GM18873 (cell line): ENCODE results near the gene RPS6KA2.

Experiments
- ATAC-seq: cut with Tn5 transposase; IDR thresholded peaks from one replicate; pipeline ENCODE4 v1.9.1; 2021; ENCODE audit warnings: mild to moderate bottlenecking, moderate library complexity, moderate number of reproducible peaks; ENCODE audit not compliant: unreplicated experiment, low FRiP score

Gene RPS6KA2

DNA sequence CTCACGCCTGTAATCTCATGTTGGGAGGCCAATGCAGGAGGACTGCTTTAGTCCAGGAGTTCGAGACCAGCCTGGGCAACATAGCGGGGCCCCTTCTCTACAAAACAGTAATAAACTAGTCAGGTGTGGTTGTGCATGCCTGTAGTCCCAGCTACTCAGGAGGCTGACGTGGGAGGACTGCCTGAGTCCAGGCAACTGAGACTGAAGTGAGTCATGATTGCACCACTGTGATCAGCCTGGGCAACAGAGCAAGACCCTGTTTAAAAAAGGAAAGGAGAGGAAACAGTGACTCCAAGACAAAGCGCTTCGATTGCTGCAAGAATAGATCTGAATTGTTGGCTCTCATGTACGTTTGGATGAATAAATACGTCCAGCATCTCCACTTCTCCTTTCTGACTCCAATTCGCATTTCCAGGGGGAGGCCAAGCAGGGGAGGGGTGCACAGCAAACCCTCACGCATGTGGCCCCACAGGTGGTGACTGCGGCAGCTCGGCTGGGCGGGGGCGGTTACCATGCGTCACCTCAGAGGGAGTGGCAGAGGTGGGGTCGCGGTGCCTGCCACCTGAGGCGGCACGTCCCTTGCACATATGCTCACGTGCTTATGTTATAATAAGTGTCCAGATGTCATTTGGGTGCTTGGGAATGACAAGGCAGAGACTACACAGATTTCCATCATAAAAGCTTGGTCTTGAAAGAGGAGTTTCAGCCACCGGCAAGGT is 149.2 kb downstream of the RPS6KA2 start:
- ATAC-seq, result no peak

DNA sequence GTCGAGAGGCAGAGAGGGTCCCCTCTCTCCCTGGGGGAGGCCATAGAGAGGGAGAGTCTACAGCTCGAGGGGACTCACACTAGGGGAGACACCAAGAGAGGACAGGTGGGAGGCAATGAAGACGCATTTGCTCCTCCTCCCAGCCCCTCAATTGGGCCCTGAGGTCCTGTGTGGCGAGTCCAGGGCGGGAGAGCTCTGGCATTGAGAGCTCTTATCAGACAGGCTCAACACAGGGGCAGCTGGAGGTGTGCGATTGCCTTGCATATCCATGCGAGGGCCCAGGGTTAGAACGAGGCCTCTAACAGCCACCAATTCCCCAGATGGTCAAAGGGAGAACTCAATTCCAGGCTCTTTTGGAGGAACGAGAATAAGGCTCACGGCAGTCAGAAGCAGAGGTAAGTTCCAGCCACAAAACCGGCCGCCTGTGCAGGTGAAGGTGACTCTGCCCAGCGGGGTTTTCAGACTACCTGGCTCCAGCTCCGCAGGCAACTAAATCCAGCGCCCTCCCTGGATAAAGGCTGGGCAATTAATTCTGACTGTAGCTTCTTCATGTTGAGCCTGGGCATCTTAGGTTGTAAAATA is 150.3 kb downstream of the RPS6KA2 start:
- ATAC-seq, result no peak

DNA sequence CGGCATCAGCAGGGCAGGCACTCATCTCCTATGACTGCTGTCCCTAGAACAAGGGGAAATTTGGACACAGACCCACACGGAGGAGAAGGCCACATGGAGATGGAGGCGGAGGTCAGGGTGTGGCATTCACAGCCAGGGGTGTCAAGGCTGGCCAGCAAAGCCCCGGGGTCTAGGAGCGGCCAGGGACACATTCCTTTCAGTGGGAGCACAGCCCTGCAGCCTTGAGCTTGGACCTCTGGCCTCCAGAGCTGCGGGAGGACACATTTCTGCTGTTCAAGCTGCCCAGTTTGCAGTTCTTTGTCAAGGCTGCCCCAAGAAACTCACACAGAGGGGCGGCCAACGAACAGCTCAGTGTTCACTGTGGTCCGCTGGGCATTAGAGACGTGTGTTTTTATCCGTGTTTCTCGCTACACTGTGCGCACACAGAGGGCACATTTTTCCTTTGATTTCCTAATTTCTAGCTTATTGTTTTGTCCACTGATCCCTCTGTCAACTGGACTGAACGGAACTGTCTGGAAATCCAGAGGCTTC is 150.9 kb downstream of the RPS6KA2 start:
- no peak for ATAC-seq

DNA sequence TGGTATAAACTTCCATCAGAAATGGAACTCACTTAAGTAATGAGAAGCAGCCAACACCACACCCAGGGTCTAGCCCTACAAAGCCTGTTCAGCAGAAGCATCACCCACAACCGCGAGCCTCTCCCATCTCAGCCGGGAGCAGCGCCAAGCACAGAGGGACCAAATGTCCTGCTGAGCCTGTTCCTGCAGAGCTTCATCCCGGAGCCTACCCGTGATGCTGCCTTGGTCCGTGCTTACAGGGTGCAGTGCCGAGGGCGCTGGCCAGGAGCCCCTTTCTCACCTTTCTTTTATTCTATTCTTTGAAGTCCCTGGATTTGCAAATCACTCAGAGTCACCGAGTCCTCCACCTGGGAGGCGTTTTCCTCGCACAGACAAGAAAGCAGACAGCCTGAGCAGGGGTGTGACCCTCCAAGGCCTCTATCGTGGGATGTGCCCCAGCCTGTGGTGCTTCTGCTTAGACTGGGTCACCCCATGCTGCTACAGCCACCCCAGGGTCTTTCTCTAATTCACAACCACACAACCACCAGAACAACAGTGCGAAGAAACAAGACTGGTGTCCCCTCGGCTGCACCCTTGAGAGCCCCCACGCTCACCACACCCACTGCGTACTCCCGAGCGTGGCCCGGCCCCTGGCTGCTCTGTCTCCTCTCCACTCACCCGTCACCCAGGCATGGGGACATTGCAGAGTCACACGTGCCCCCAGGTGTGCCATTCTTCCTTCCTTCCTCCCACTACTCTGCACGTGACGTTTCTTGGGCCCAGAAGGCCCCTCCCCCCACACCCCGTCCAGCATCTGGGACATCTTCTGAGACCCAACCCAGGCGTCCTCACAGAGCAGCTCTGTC is 152.1 kb downstream of the RPS6KA2 start:
- no peak for ATAC-seq

DNA sequence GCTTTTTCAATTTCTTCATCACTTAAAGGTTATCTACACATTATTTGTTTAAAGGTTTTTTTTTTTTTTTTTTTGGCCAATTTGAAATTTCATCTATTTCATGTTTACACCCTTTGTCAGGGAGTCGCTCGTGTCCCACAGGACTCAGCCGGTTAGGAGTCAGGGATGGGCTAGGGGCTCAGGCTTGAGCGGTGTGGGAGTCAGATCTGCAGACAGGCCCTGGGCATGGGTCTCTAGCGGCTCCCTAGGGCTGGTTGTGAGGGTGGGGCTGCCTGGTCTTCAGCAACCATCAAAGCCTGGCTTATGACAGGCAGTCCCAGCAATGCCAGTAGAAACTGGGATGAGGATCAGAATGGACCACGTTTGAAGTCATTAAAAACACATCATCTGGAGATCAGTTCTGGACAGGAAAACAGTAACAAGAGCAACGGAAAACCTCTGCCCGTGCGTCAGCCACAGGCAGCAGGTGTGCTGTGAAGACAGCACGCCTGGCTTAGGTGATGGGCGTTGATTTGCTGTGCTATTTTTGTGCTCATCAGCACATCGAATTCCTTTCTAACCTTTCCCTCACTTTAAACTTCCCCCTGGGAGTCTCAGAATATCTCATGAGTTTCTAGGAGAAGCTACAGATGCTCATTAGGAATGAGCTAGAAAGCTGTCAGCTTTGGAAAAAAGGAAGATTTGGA is 153.0 kb downstream of the RPS6KA2 start:
- no peak for ATAC-seq

DNA sequence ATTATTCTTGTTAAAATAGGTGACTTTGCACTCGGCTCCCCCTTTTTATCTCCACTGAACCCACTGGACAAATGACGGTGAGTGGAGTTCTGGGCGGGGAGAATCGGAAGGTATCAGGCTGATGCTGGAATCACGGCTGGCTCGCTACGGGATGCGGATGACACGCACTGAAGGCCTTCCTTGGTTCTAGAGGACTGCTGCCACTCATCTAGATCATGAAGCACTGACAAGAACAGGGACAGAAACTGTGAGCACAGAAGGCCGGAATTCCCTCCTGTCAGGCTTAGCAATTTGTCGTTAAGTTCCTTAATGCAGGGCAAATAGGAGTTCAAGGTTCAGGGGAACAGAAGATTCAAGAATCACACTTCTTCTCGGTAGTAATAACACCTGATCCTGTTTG is 154.4 kb downstream of the RPS6KA2 start:
- ATAC-seq, result no peak

DNA sequence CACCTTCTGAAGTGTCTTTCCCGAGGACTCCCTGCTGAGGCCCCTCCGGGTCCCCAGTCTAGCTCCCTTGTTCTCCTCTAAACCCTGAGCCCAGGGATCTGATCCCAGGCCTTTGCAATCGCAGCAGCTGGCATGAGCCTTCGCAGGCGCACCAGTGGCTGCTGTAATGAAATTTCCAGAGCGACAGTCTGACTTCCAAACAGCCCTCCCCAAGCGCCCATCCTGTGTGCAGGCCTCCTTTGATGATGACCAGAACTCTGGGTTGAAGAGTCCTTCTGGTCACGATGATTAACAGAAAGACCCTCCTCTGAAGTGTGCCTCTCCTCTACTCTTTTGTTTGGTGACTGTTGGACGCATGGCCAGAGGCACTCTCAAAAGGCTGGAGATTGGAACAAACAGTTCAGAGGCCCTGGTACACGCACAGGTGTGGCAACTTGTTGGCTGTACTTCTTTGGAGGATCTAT is 155.2 kb downstream of the RPS6KA2 start:
- ATAC-seq, result no peak

DNA sequence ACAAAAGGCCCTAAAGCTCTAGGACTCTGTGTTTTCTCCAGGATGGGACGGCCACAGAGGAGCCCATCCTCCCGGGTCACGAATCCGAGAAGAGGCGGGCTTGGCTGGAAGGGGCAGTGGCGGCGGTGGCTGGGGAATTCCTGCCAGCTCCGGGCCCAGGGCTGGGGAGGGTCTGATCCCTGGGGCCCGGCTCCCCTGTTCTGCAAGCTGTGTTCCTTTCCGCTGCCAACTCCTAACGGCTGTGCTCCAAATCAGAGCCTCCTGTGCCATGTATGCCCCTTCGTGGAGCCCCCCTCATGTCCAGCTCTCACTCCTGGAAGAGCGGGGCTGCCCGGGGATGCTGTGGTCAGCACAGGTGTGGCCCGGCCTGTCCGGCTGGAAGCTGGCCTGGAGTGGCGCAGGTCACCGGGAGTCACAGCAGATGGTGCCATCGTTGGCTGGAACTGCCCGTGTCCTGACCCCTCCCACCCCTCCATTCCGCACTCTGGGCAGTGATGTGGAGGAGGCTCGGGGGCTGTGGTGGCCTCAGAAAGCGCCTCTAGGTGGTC is 156.1 kb downstream of the RPS6KA2 start:
- ATAC-seq, result no peak

DNA sequence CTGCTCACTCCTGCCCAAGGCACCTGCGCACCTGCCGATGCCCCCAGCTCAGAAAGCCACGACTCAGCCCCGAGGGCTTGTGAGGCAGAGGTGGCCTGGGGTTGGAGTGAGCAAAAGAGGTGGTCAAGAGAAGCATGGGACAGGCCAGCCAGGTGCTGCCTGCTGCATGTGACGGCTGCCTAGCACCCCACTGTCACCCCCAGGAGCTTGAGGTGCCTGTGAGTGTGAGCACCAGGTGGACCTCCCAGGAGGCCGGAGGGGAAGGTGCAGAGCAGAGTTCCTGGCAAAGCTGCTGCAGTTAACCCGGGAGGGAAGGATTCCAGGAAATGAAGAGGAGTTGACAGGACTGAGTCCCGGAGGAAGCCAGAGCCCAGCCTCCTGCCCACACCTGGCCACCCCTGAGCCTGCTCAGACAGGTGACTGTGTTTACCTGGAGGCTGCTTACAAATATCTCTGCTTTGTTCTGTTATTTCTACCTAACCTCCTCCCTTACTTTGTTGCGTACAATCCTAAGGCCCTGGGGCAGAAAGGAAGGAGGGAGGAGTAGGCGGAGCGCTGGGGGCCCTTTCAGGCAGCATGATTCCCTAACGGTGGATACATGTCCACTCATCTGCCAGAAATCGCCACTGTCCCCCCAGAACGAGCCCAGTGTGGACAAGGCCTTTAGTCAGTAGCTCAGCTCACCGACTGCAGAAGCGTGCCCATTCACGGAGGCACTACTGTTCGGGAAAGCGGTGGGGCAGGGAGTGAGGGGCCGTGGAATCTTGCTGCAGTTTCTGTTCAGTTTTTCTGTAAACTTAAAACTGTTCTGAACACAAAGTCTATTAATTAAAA is 156.8 kb downstream of the RPS6KA2 start:
- ATAC-seq, result no peak

DNA sequence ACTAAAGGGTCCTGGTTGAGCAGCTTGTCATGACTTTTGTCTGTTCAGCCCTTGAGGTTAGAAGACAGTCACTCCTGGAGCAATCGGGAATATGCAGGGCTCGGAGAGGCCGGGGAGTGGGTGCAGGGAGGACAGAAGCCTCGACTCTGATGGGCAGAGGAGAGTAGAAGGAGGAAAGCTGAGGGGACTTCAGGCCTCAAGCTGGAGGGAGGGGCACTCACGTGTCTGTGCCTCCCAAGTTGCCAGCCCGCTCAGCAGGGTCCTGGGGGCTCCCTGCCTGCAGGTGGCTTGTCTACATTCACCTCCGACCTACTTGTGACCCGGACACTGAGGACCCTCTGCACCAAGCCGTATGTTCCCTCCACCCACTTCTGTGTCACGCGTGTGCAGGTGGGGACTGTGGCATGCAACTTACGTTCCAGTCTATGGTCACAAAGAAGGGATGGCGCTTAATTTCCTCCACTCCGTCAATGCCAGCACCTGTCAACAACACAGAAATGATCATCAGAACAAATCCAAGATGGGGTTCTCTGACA is 157.6 kb downstream of the RPS6KA2 start:
- no peak for ATAC-seq

DNA sequence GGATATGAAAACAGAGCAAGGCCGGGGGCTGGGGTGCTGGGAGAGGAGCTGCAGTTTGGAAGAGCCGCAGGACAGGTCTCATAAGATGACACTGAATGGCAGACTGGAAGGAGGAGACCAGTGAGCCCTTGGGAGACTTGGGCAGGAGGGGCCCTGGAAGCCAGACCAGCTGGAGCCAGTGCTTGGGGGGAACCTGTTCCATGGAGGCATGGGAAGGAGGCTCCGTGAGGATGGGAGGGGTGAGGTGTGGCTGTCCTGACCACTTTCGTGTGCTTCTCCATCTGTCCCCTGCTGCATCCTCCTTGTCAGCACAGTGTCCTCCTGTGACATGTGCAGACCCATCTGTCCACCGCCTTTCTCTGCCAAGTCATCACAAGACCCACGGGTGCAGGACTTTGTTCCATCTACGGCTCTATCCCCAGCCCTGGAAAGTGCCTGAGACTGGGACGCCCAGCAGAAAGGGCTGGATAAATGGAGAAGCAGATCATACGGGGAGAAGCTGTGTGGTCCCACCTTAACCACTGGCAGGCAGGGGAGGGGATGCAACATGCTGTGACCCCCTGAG is 159.5 kb downstream of the RPS6KA2 start:
- no peak for ATAC-seq

DNA sequence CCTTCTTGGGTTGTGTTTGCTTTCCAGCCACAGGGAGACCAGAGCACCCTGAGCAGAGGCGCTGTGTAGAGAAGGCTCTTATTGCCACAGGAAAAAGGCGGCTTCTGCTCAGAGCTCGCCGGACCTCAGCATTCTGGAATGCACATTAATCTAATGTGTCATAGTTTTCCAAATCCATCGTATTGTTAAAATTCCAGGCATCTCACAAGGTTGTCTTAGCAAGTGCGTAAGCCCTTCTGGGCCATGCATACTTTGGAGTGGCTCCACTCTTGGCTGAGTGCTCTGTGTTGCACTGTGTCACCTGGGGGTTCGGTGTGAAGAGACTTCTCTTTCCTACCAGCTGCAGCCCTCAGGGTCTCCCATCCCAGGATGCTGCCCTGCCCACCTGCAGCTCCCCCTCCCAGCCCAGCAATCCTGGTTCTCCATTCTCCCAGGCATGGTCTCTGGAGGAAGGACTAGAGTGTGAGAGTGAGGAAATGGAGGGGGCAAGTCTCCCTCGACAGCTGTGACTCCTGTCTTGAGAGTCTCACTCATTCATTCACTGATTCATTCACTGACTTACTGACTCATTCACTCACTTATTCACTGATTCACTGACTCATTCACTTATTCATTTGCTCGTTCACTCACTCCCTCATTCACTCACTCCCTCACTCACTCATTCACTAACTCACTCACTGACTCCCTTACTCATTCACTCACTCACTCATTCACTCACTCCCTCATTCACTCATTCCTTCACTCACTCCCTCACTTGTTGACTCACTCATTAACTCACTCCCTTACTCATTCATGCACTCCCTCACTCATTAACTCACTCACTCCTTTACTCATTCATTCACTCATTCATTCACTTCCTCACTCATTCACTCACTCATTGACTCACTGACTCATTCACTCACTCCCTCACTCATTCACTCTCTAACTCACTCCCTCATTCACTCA is 160.6 kb downstream of the RPS6KA2 start:
- no peak for ATAC-seq

DNA sequence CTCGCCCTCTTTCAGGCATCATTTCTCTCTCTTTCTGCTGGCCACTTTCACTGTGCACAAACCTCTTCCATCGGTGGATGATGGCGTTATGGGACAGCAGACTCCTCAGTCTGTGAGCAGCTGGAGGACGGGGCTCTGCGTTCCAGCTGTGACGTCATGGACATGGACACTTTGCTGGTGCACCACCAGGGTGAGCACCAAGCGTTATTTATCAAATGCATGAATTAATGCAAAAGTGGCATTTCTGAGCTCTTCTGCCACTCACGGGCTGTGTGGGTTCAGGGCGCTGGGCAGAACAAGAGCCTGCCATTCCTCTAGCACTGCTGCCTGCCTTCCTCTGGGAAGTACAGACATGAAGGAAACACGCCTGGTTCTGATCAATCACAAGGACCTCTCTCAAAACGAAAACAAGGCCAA is 161.4 kb downstream of the RPS6KA2 start:
- ATAC-seq, result no peak

DNA sequence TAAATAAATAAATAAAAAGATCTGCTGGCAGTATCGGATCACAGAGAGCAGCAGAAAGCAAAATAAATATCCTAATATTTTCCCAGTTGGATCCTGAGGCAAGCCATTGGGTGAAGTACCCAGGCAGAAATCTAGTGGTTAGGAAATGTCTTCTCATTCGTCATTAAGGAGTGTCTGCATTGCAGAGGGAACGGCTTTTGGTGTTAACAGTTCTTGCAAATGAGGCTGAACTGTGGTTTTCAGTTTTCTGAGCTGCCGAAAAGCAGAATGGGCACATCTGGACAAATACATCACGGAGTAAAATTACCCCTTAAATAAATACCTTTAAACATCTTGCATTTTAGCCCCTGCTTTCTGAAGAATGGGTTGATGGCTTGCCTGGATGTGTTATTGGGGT is 162.1 kb downstream of the RPS6KA2 start:
- ATAC-seq, result no peak

DNA sequence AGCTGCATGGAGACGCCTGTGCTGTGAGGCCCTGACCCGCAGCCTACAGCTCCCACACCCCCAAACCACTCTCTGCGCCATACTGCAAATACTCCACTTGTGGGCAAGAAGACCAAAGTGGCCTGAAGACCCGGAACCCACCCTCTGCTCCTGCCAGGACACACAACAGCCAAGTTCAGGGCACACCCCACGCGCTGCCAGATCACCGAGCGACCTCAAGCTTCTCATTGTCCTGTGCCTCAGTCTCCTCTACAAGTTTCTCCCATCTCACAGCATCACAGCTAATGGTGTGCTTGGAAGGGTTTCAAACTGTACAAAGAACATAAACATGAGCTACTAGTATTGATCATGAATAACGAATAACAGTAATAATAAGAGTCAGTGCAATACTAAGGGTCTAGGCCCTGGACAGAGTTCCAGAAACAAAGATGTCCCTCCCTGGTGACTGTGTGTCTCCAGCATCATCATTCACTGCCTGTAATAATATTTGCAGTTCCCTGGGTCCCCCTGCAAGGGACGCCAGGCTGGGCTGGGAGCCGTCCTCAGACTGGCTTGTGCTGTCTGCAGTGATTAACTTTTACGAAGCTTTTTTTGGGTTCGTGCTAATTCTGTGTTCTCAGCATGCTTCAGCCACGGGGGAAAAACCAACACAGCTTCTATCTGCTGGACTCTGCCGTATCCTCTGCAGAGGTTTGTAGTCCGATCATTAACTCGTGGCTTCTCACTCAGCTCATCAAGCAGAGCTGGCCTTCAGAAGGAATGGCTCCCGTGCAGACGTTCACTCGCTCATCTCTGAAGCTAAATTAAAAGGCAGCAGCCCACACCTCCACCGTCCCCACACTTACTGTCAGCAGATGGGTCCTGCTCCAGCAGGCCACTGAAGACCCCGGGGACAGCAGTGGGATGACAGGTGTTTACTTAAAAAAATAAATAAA is 162.7 kb downstream of the RPS6KA2 start:
- ATAC-seq, result no peak

DNA sequence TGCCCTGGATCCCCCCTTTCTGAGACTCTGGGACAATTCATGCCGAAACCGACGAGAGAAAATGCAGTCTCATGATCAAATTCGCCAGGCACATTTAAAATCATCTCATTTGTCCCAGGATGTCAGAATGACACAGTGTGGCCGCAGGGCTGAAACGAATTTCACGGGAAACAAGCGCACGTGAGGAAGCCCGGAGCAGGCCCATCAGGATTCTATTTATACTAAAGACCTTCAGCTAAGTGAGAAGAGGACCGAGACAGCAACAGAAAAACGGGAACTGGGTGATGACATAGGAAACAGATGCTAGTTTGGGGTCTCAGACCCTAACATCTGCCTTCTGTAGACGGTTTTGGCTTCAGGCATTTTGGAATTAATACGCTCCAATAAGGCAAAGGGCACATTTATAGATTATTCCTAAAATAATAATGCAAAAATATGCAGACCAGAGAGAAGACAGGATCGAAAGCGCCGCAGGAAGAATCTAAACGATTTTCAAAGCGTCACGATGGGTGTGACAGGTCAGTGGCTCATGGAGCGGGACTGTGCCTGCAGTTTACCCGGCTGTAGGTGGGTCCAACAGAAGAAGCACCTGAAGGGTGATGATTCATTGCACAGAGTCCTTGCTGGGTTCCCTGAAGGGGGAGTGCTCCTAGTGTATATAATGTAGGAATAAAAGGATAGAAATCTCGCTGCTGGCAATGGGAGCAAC is 163.5 kb downstream of the RPS6KA2 start:
- ATAC-seq, result no peak
